H1 (cell line): ENCODE data around the gene NPHP4. TPM values are rescaled to one million over a fixed set of nuclear protein-coding genes. Genes with fewer than 3 reads are reported as not detected.
A peak's percentile ranks its signal among the peaks of the same experiment; 100 is the strongest.

Experiments used
- CTCF ChIA-PET: fragments of 300-600 bp; sonication (Branson Sonifier 250); formaldehyde crosslinking; loops from one replicate; lab custom pipeline; 2021; ENCODE audit not compliant: partially characterized antibody; lab: Charles Lee
- POLR2A ChIA-PET: fragments of 300-600 bp; sonication (Branson Sonifier 250); formaldehyde crosslinking; loops from one replicate; lab custom pipeline; 2021; ENCODE audit warnings: inconsistent platforms; ENCODE audit not compliant: partially characterized antibody; lab: Charles Lee
- DNase-seq, 2 experiments: peaks; one replicate each; pipeline versions ENCODE4 v3.0.0 to v3.0.0-alpha.2; 2010 to 2022; ENCODE audit warnings: low spot score in 2 of 2, low read depth in 1 of 2, mixed read lengths in 1 of 2
- FAIRE-seq: peaks from 2 replicates; lab custom pipeline; 2011; peaks lifted over from hg19 to GRCh38; lab: Jason Lieb, UNC
- H2AFZ ChIP-seq: 2 replicates; pipeline ENCODE4 v1.8.1; 2012; ENCODE audit warnings: low read length, inconsistent platforms
- H2AK5ac ChIP-seq: 2 replicates; pipeline ENCODE4 v1.6.1; 2013; ENCODE audit warnings: low read depth, low read length
- H2BK120ac ChIP-seq: replicated peaks from 2 replicates; pipeline ENCODE3; 2013; ENCODE audit warnings: low read depth, low read length, inconsistent platforms
- H2BK12ac ChIP-seq: 2 replicates; pipeline ENCODE4 v1.6.1; 2013; ENCODE audit warnings: low read depth, low read length
- H2BK15ac ChIP-seq: 2 replicates; pipeline ENCODE4 v1.6.1; 2013; ENCODE audit warnings: low read length
- H2BK20ac ChIP-seq: 2 replicates; pipeline ENCODE4 v1.6.1; 2013; ENCODE audit warnings: low read length
- H2BK5ac ChIP-seq: 2 replicates; pipeline ENCODE4 v1.6.1; 2013; ENCODE audit warnings: low read depth, low read length
- H3K14ac ChIP-seq: 2 replicates; pipeline ENCODE4 v1.6.1; 2013; ENCODE audit warnings: inconsistent platforms; ENCODE audit not compliant: insufficient read length
- H3K18ac ChIP-seq: 2 replicates; pipeline ENCODE4 v1.6.1; 2013; ENCODE audit warnings: low read length; ENCODE audit errors: extremely low read depth
- H3K23ac ChIP-seq: 2 replicates; pipeline ENCODE4 v1.6.1; 2013; ENCODE audit warnings: inconsistent platforms; ENCODE audit not compliant: insufficient read length
- H3K23me2 ChIP-seq: 2 replicates; pipeline ENCODE4 v1.6.1; 2013; ENCODE audit warnings: low read depth, low read length
- H3K27ac ChIP-seq: 2 replicates; pipeline ENCODE4 v1.6.1; 2011; ENCODE audit warnings: low read depth, low read length, inconsistent platforms
- H3K27me3 ChIP-seq, 4 experiments: replicated peaks in 1 of 4; 1 replicate in 1 of 4; 2 replicates in 3 of 4; pipeline versions ENCODE4 v1.6.1 to v1.8.1; 2011 to 2013; ENCODE audit warnings: low read length in 3 of 4, mild to moderate bottlenecking in 3 of 4, inconsistent platforms in 2 of 4, mixed read lengths in 2 of 4, moderate library complexity in 1 of 4; ENCODE audit not compliant: control insufficient read depth in 3 of 4, insufficient read depth in 3 of 4; ENCODE audit errors: extremely low read depth in 1 of 4
- H3K36me3 ChIP-seq, 4 experiments: 2 replicates each; pipeline versions ENCODE4 v1.6.1 to v1.8.1; 2011 to 2013; ENCODE audit warnings: mild to moderate bottlenecking in 4 of 4, low read length in 3 of 4, moderate library complexity in 2 of 4, control low read depth in 1 of 4, inconsistent platforms in 1 of 4; ENCODE audit not compliant: insufficient read depth in 4 of 4, control insufficient read depth in 2 of 4
- H3K4ac ChIP-seq: replicated peaks from 2 replicates; pipeline ENCODE3; 2013; ENCODE audit warnings: low read length, low read depth, mixed read lengths, inconsistent platforms; ENCODE audit not compliant: insufficient read length
- H3K4me1 ChIP-seq, 4 experiments: replicated peaks in 1 of 4; 1 replicate in 1 of 4; 2 replicates in 3 of 4; pipeline versions ENCODE4 v1.6.1 to v1.8.1; 2011 to 2013; ENCODE audit warnings: low read length in 3 of 4, inconsistent platforms in 2 of 4, mixed read lengths in 1 of 4; ENCODE audit not compliant: insufficient read depth in 4 of 4, control insufficient read depth in 3 of 4
- H3K4me2 ChIP-seq, 2 experiments: 2 replicates each; pipeline versions ENCODE4 v1.6.1 to v1.8.1; 2011 to 2013; ENCODE audit warnings: low read depth in 2 of 2, low read length in 2 of 2, control low read depth in 1 of 2, inconsistent platforms in 1 of 2, mild to moderate bottlenecking in 1 of 2; ENCODE audit not compliant: insufficient read depth in 1 of 2
- H3K4me3 ChIP-seq, 4 experiments: fragments of 200-600, 300-600 bp in 1 of 4; sonication (generic), shearing (Covaris generic), sonication (Bioruptor Twin) in 1 of 4; 2 replicates each; pipeline versions ENCODE4 v1.5.1 to v1.8.1; 2011 to 2016; ENCODE audit warnings: low read length in 4 of 4, low read depth in 3 of 4, control low read depth in 2 of 4, inconsistent platforms in 2 of 4, mild to moderate bottlenecking in 2 of 4, mixed read lengths in 1 of 4, moderate library complexity in 1 of 4; ENCODE audit not compliant: insufficient read depth in 2 of 4; ENCODE audit errors: extremely low read depth in 1 of 4
- H3K56ac ChIP-seq: replicated peaks from 2 replicates; pipeline ENCODE3; 2013; ENCODE audit warnings: low read depth, mild to moderate bottlenecking, mixed read lengths, low read length, inconsistent platforms; ENCODE audit not compliant: insufficient read length
- H3K79me1 ChIP-seq: 2 replicates; pipeline ENCODE4 v1.6.1; 2013; ENCODE audit warnings: low read depth, low read length, control low read depth
- H3K79me2 ChIP-seq, 2 experiments: 2 replicates each; pipeline versions ENCODE4 v1.6.1 to v1.8.1; 2012 to 2013; ENCODE audit warnings: low read length in 2 of 2, mild to moderate bottlenecking in 2 of 2, inconsistent platforms in 1 of 2; ENCODE audit not compliant: insufficient read depth in 2 of 2, control insufficient read depth in 1 of 2
- H3K9ac ChIP-seq, 4 experiments: replicated peaks in 1 of 4; 1 replicate in 1 of 4; 2 replicates in 3 of 4; pipeline versions ENCODE4 v1.6.1 to v1.8.1; 2011 to 2013; ENCODE audit warnings: low read depth in 3 of 4, low read length in 3 of 4, control low read depth in 2 of 4, mild to moderate bottlenecking in 2 of 4, moderate library complexity in 2 of 4, inconsistent platforms in 1 of 4; ENCODE audit errors: extremely low read depth in 1 of 4
- H3K9me3 ChIP-seq, 2 experiments: 2 replicates each; pipeline versions ENCODE4 v1.6.1 to v1.8.1; 2012 to 2013; ENCODE audit warnings: mild to moderate bottlenecking in 2 of 2, moderate library complexity in 2 of 2, control low read depth in 1 of 2, inconsistent platforms in 1 of 2, low read depth in 1 of 2, low read length in 1 of 2, mixed read lengths in 1 of 2; ENCODE audit not compliant: insufficient read depth in 2 of 2
- H4K20me1 ChIP-seq, 2 experiments: replicated peaks in 1 of 2; 2 replicates each; pipeline versions ENCODE3 to v1.8.1; 2011 to 2013; ENCODE audit warnings: inconsistent platforms in 2 of 2, low read length in 2 of 2, mild to moderate bottlenecking in 1 of 2; ENCODE audit not compliant: insufficient read depth in 2 of 2, control insufficient read depth in 1 of 2
- H4K5ac ChIP-seq: 2 replicates; pipeline ENCODE4 v1.6.1; 2013; ENCODE audit warnings: low read length, low read depth, mixed read lengths, inconsistent platforms; ENCODE audit not compliant: insufficient read length
- H4K8ac ChIP-seq: 2 replicates; pipeline ENCODE4 v1.8.0; 2013; ENCODE audit warnings: mild to moderate bottlenecking, moderate library complexity, low read length, inconsistent platforms; ENCODE audit not compliant: insufficient read depth; ENCODE audit errors: extremely low read depth
- H4K91ac ChIP-seq: replicated peaks from 2 replicates; pipeline ENCODE3; 2013; ENCODE audit warnings: low read length, mixed read lengths, inconsistent platforms; ENCODE audit not compliant: insufficient read length
- CEBPB ChIP-seq: IDR thresholded peaks from 2 replicates; pipeline ENCODE4 v1.6.1; 2012; ENCODE audit warnings: low read depth, low read length
- RXRA ChIP-seq: IDR thresholded peaks from 2 replicates; pipeline ENCODE4 v1.6.1; 2011; ENCODE audit warnings: low read depth, mild to moderate bottlenecking, low read length, moderate library complexity; ENCODE audit not compliant: insufficient read depth
- SIRT6 ChIP-seq: IDR thresholded peaks from one replicate; pipeline ENCODE4 v1.7.1; 2012; ENCODE audit warnings: low read length, inconsistent platforms
- WGBS, 2 experiments: shearing (Covaris generic) in 1 of 2; methylation state at CpG; one replicate each; pipeline versions ENCODE4 v1.1.6 to v1.1.7; 2013 to 2015; ENCODE audit warnings: low lambda C conversion rate in 2 of 2, mixed read lengths in 2 of 2, inconsistent platforms in 1 of 2, low coverage in 1 of 2, missing lambda C conversion rate in 1 of 2; ENCODE audit not compliant: insufficient replicate concordance in 2 of 2, insufficient coverage in 1 of 2, insufficient read length in 1 of 2; ENCODE audit errors: extremely low coverage in 1 of 2, missing lambda C conversion rate in 1 of 2; 5-methylcytosine and 5-hydroxymethylcytosine counted together
- polyA plus RNA-seq, 7 experiments: library from polyadenylated mRNA; depleted of rRNA in 3 of 7; stranded (reverse) in 5 of 7; unstranded in 2 of 7; fragments of >200 nt in 5 of 7; fragments of 200-250 nt in 2 of 7; gene quantifications; 1 replicate in 5 of 7; 2 replicates in 1 of 7; 4 replicates in 1 of 7; pipeline versions ENCODE4 v1.2.1 to v1.2.3, GENCODE V29; 2011 to 2013; ENCODE audit warnings: missing spikeins in 2 of 7, mixed read lengths in 2 of 7
- total RNA-seq: library from RNA; stranded (reverse); fragmentation: NEBNext Ultra II Directional; extraction: Animal tissue kit (Norgen Biotek cat#: 25700); gene quantifications from 2 replicates; pipeline ENCODE4 v1.2.1, GENCODE V29; 2021
- TF ChIP-seq, protein P1 (sequence below): IDR thresholded peaks from 2 replicates; pipeline ENCODE4 v1.6.1; 2012; ENCODE audit warnings: inconsistent platforms

Gene NPHP4
- total and polyA plus RNA-seq, 2 of the 8 experiments (the other 6 are each of a cell fraction or from before 2014, with no cell fraction given) = 5.8 to 14.0 TPM

DNA sequence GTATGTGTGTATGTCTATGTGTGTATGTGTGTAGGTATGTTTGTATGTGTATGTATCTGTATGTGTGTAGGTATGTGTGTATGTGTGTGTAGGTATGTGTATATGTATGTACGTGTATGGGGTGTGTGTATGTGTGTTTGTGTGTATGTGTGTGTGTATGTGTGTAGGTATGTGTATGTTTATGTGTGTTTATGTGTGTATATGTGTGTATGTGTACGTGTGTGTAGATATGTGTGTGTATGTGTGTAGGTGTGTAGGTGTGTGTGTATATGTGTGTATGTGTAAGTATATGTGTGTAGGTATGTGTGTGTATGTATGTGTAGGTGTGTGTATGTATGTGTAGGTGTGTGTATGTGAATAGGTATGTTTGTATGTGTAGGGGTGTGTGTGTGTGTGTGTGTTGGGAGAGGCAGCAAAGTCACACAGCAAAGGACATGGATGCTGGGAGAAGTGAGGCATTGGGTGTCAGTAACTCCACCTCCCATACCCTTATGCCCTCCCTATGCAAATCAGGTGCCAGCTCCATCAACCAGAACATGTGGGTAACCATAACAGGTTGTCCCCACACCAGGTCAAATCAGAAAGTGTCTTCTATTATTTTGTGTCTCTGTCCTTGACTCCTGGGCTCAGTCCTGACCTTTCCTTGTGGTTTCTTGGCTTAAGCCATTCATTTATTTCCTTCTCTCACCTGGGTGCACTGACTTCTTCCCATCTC is 38.5 kb upstream of the NPHP4 start:
- Histone ChIP-seq H3K23me2 (peaks cover 12% of the 10 kb centered on the region; the same call in 1 of the 2 replicates), H2BK12ac (no peak overlapping the region), H2BK20ac (no peak overlapping the region), H2AFZ (no peak overlapping the region), H3K79me1 (peaks cover 3% of the 10 kb centered on the region; the same call in 1 of the 2 replicates), H3K14ac (no peak overlapping the region), H3K36me3 (no peaks in the 10 kb centered on the region), H3K18ac (no peak overlapping the region), H3K56ac (peak overlapping the region; percentile 100), H3K4me3 (no peak overlapping the region), H2BK15ac (no peak overlapping the region), H3K27me3 (peaks cover 0 to 5% (median 2%) of the 10 kb centered on the region in 4 experiments; a peak in 4 of 7 replicates), H3K23ac (no peak overlapping the region), H3K9ac (no peak overlapping the region), H3K9me3 (no peaks in the 10 kb centered on the region), H2BK5ac (no peak overlapping the region), H2AK5ac (0 out of 2 replicates have a peak overlapping the region, but pooled peaks have one; percentile 29), H3K4ac (no peak overlapping the region), H4K20me1 (peaks cover 0 to 11% of the 10 kb centered on the region in 2 experiments), H4K91ac (peak overlapping the region; percentile 31), H4K5ac (no peak overlapping the region), H3K27ac (no peak overlapping the region), H3K79me2 (no peaks in the 10 kb centered on the region; a peak in 1 of 4 replicates), H2BK120ac (no peak overlapping the region), H3K4me1 (peaks cover 0 to 20% (median 7%) of the 10 kb centered on the region in 4 experiments; a peak in 4 of 7 replicates), H4K8ac (no peak overlapping the region), H3K4me2 (no peak overlapping the region)
- 81% methylated on average over 2 of the region's 2 CpGs; no CpG with 5 or more reads in 1 of the 2 experiments for WGBS, 2 experiments
- ChIA-PET CTCF (interaction anchor here (0.8 to 1.8 kb wide), 3 partner anchors 9 to 90 kb away, joined by 3 to 7 read pairs (median 4); no protein-coding TSS in a partner anchor), POLR2A (no interaction called here)
- DNase-seq (no peak), FAIRE-seq (no peak)
- TF ChIP-seq RXRA = no peak
- TF ChIP-seq, protein P1, sequence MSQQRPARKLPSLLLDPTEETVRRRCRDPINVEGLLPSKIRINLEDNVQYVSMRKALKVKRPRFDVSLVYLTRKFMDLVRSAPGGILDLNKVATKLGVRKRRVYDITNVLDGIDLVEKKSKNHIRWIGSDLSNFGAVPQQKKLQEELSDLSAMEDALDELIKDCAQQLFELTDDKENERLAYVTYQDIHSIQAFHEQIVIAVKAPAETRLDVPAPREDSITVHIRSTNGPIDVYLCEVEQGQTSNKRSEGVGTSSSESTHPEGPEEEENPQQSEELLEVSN = no peak
- TF ChIP-seq SIRT6 = no peak
- TF ChIP-seq CEBPB = no peak
